KG1 (cell line): ENCODE data around the gene SHISA4.
"Not testable (repeated sequence)": the region's sequence is repeated elsewhere in the genome, so short reads cannot be mapped to it uniquely, and the experiment has no call there.

Experiments used
- DNase-seq: peaks from one replicate; lab custom pipeline; 2025; lab: John Stamatoyannopoulos, UW

Gene SHISA4

GRCh38 chr1:201899683-201900429 lies 11.2 kb downstream of the SHISA4 start:
- no peak for DNase-seq

- DNase-seq: no peak
These were observed 11.8 kb downstream of the SHISA4 start for GRCh38 chr1:201900476-201900875.

GRCh38 chr1:201901036-201901435 lies 12.3 kb downstream of the SHISA4 start:
- DNase-seq: not testable (repeated sequence)

GRCh38 chr1:201902198-201902597 lies 13.5 kb downstream of the SHISA4 start:
- DNase-seq: no peak

- no peak for DNase-seq
These were observed 14.4 kb downstream of the SHISA4 start for GRCh38 chr1:201903135-201903534.

- DNase-seq: no peak
These were observed 15.9 kb downstream of the SHISA4 start for GRCh38 chr1:201904579-201904978.

GRCh38 chr1:201905234-201905890 lies 16.7 kb downstream of the SHISA4 start:
- DNase-seq: no peak

GRCh38 chr1:201906336-201906735 lies 17.6 kb downstream of the SHISA4 start:
- no peak for DNase-seq

- DNase-seq: no peak
These were observed 18.9 kb downstream of the SHISA4 start for GRCh38 chr1:201907621-201908020.

- no peak for DNase-seq
These were observed 23.3 kb downstream of the SHISA4 start for GRCh38 chr1:201911826-201912571.

GRCh38 chr1:201912832-201913231 lies 24.1 kb downstream of the SHISA4 start:
- no peak for DNase-seq

GRCh38 chr1:201914456-201915235 lies 25.9 kb downstream of the SHISA4 start:
- no peak for DNase-seq

- no peak for DNase-seq
These were observed 28.1 kb downstream of the SHISA4 start for GRCh38 chr1:201916649-201917249.

GRCh38 chr1:201917362-201918033 lies 28.8 kb downstream of the SHISA4 start:
- no peak for DNase-seq

- no peak for DNase-seq
These were observed 29.6 kb downstream of the SHISA4 start for GRCh38 chr1:201918343-201918742.

GRCh38 chr1:201921952-201922558 lies 33.4 kb downstream of the SHISA4 start:
- no peak for DNase-seq

GRCh38 chr1:201925301-201925567 lies 36.5 kb downstream of the SHISA4 start:
- DNase-seq: no peak

- DNase-seq: no peak
These were observed 37.4 kb downstream of the SHISA4 start for GRCh38 chr1:201925981-201926645.

GRCh38 chr1:201928266-201928665 lies 39.6 kb downstream of the SHISA4 start:
- DNase-seq: no peak

GRCh38 chr1:201930137-201930536 lies 41.4 kb downstream of the SHISA4 start:
- no peak for DNase-seq
